ENCODE measurements around the gene HPCAL4. TPM values are rescaled to one million over a fixed set of nuclear protein-coding genes. Genes with fewer than 3 reads are reported as not detected.
A peak's percentile ranks its signal among the peaks of the same experiment; 100 is the strongest.

The HPCAL4 gene
- 1 to 10 TPM in 1 of 2 donors, under 1 TPM in 1; 0.18 to 4.3 TPM for total RNA-seq

DNA sequence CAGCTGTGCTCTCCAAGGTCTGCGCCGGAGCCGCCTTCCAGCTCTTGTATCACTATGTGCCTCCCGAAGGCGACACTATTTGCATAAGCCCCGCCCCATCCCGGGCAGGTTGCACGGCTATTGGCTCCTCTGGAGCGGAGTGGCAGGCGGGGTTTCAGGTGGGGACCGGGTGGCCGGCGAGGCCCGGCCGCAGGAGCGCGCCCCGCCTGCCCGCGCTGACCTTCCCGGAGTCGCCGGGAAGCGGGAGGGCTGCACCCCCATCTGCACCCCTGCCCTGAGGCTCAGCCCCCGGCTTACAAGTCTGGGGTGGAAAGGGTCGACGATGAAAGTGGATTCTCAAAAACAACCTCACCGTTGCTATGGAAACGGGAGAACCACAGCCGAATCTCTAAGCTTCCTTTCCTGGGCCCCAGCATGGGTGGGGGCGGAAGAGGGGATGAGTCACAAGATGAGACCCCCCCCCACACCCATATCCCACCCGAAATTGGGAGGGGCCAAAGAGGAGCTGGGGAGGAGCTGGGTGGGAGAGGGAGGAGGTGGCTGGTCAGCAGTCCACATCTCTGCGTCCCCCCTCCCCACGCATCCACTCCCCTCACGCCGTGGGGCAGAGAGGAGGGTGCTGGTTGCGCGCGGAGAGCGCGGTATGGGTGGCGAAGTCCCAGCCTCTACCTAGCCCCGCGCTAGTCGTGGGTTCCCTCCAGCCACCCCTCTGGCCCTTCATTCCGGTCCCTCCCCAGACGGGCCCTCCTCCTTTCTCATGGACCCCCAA, at the start of gene HPCAL4:
Gene HPCAL4 (minus strand): TSS at position 51 of the 769 bp plus-strand sequence. CDS start 6,830 bp downstream, outside the sequence.
- peak within 1 kb of the TSS; percentile 43 to 60 for H3K27ac Mint-ChIP-seq
- no peaks in the 10 kb centered on the region for H3K36me3 Mint-ChIP-seq
- DNase-seq (ENCODE audit: low spot score in 2 of 2), result peak; percentile 72 to 86
- ATAC-seq, result peak; percentile 90 to 93
- no peaks in the 10 kb centered on the region for H3K9me3 Mint-ChIP-seq

GRCh38 chr1:39738622-39739366, 47.6 kb upstream of the HPCAL4 start, which contains the start of gene PPIE:
TSS of gene PPIE (plus strand) at chr1:39738882. CDS start at chr1:39738901, 19 bp downstream.
- peak within 1 kb of the TSS; percentile 89 to 97 for H3K27ac Mint-ChIP-seq
- peak; percentile 91 to 92 for DNase-seq (ENCODE audit: low spot score in 2 of 2)
- peak; percentile 97 to 99 for ATAC-seq
- H3K36me3 Mint-ChIP-seq, result peaks cover 22 to 28% of the 10 kb centered on the region in 2 donors
- H3K9me3 Mint-ChIP-seq, result peaks cover 0 to 10% of the 10 kb centered on the region in 2 donors

DNA sequence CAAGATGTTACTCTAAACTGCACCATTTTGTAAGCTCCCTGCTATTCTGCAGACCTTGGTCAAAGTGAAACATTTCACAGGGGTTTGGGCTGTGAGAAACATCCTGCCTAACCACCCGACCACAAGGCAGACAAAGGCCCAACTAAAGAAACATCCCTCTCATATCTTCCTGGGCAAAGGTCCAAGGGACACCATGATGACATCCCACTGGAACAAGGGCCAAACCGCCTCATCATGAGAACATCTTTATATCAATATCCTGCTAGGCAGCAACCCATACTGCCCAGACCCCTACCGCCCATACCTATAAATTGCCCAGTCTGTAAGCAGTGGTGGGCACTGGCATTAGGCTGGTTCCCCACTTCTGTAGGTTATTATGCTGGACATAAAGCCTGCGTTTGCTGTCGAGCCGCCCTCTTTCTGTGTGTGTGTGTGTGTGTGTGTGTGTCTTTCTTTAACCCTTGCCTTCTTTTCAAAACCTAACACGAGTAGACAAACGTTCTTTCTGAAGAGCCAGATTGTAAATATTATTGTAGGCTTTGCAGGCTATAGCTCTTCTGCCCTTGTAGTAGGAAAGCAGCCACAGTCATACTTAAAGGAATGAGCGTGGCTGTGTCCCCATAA, 46.4 kb upstream of the HPCAL4 start:
- no peak overlapping the region for H3K27ac Mint-ChIP-seq
- peaks cover 22 to 28% of the 10 kb centered on the region in 2 donors for H3K36me3 Mint-ChIP-seq
- no peak for ATAC-seq
- DNase-seq (ENCODE audit: low spot score in 2 of 2), result no peak
- H3K9me3 Mint-ChIP-seq, result peaks cover 0 to 10% of the 10 kb centered on the region in 2 donors

- peak; percentile 24 to 29 for ATAC-seq
- DNase-seq (ENCODE audit: low spot score in 2 of 2), result no peak
- H3K36me3 Mint-ChIP-seq, result peaks cover 13 to 20% of the 10 kb centered on the region in 2 donors
- peaks cover 0 to 10% of the 10 kb centered on the region in 2 donors for H3K9me3 Mint-ChIP-seq
- no peak overlapping the region for H3K27ac Mint-ChIP-seq
Observed at GRCh38 chr1:39735731-39736130, 44.5 kb upstream of the HPCAL4 start.

- ATAC-seq, result peak in 1 of 2 donors; percentile 51
- DNase-seq (ENCODE audit: low spot score in 2 of 2), result no peak
- Mint-ChIP-seq H3K9me3 (peaks cover 0 to 10% of the 10 kb centered on the region in 2 donors), H3K27ac (no peak overlapping the region), H3K36me3 (peaks cover 0 to 6% of the 10 kb centered on the region in 2 donors)
Observed at GRCh38 chr1:39733161-39733560, 41.9 kb upstream of the HPCAL4 start.

DNA sequence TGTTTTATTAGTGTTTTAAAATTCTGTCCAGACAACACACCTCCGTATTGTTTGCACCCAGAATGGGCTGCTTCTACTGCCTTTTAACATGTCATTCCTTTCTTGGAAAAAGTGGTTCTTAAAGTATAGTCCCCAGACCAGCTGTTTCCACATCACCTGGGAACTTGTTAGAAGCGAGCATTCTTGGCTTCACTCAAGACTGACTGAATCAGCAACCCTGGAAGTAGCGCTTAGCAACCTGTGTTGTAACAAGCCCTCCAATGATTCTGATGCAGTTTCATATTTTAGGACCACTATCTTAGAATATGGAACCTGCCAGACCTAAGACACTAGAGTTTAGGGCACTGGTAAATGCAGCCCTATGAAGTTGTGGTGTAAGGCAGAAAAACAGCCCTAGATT, 41.5 kb upstream of the HPCAL4 start:
- DNase-seq (ENCODE audit: low spot score in 2 of 2) (no peak), ATAC-seq (peak in 1 of 2 donors; percentile 31)
- H3K9me3 Mint-ChIP-seq, result peaks cover 0 to 8% of the 10 kb centered on the region in 2 donors
- H3K27ac Mint-ChIP-seq, result no peak overlapping the region
- H3K36me3 Mint-ChIP-seq, result peaks cover 0 to 6% of the 10 kb centered on the region in 2 donors

DNA sequence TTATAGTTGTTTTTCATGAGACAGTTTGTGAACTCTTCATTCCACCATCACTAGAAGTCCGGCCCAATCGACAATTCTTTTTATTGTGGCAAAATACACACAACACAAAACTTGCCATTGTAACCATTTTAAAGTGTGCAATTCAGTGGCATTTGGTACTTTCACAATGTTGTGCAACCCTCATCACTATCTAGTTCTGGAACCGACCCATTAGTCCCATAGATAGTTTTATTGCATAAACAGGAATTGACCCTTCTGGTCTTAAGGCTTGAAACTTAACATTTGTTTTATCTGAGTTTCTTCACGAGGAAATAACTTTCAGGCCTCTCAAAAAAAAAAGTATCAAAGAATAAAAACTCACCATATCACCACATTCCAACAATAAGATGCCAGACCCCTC, 38.6 kb upstream of the HPCAL4 start:
- Mint-ChIP-seq H3K36me3 (peaks cover 0 to 6% of the 10 kb centered on the region in 2 donors), H3K27ac (no peak overlapping the region), H3K9me3 (no peaks in the 10 kb centered on the region)
- DNase-seq (ENCODE audit: low spot score in 2 of 2) (no peak), ATAC-seq (no peak)

DNA sequence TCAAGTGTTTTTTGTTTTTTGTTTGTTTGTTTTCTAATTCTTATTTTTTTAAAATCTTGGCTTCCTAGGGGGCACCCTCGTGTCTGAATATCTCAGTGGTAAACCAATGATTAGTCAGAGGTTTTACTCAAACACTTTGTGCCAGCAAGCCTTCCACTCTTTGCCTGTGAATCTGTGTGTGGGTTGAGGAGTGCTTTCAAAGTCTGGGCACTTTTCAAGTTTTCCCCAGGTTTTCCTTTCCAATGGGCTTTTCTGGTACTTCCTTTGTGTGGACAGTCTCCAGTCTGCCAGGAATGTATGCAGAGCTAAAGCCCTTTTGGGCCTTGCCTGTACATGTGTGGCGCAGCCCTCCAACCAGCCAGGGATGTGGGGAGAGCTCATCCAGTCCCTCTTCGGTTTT, 37.8 kb upstream of the HPCAL4 start:
- Mint-ChIP-seq H3K27ac (no peak overlapping the region), H3K36me3 (peaks cover 0 to 6% of the 10 kb centered on the region in 2 donors), H3K9me3 (no peaks in the 10 kb centered on the region)
- DNase-seq (ENCODE audit: low spot score in 2 of 2) (no peak), ATAC-seq (no peak)

GRCh38 chr1:39727932-39728317, 36.7 kb upstream of the HPCAL4 start:
- no peak for DNase-seq (ENCODE audit: low spot score in 2 of 2)
- no peak for ATAC-seq
- Mint-ChIP-seq H3K36me3 (peaks cover 0 to 6% of the 10 kb centered on the region in 2 donors), H3K9me3 (no peaks in the 10 kb centered on the region), H3K27ac (peak overlapping the region in 1 of 2 donors; percentile 29)

DNA sequence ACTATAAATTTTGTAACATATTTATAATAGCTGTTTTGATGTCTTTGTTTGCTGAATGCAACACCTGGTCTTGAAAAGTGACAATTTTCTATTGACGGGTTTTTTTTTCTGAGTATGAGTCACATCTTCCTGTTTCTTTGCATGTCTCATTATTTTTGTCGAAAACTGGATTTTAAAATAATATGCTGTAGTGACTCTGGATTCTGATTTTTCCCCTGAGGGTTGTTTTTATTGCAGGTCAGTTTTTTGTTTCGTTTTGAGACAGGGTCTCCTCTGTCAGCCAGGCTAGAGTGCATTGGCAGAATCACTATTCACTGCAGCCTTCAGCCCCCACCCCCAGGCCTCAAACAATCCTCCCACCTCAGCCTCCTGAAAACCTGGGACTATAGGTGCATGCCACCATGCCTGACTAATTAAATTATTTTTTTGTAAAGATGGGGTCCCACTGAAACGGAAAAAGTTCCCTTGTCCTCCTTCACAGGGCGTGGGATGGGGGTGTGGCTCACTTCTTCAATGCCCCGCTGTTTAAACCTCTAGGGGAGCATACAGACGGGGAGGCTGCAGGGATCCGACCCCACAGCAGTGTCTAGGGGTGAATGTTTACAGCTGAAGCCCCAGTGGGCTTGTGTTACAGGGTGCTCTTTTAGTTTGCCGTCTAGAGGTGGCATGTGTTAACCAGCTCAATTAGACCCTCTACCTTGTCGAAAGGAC, 36.1 kb upstream of the HPCAL4 start:
- Mint-ChIP-seq H3K9me3 (no peaks in the 10 kb centered on the region), H3K36me3 (peaks cover 0 to 6% of the 10 kb centered on the region in 2 donors), H3K27ac (peak overlapping the region in 1 of 2 donors; percentile 29)
- DNase-seq (ENCODE audit: low spot score in 2 of 2), result no peak
- ATAC-seq, result peak in 1 of 2 donors; percentile 84

GRCh38 chr1:39726600-39726999, 35.4 kb upstream of the HPCAL4 start:
- ATAC-seq (no peak), DNase-seq (ENCODE audit: low spot score in 2 of 2) (no peak)
- Mint-ChIP-seq H3K27ac (no peak overlapping the region), H3K36me3 (peaks cover 0 to 6% of the 10 kb centered on the region in 2 donors), H3K9me3 (no peaks in the 10 kb centered on the region)

- ATAC-seq, result no peak
- H3K9me3 Mint-ChIP-seq, result no peaks in the 10 kb centered on the region
- H3K27ac Mint-ChIP-seq, result no peak overlapping the region
- no peak for DNase-seq (ENCODE audit: low spot score in 2 of 2)
- no peaks in the 10 kb centered on the region for H3K36me3 Mint-ChIP-seq
Observed at GRCh38 chr1:39722495-39722894, 31.3 kb upstream of the HPCAL4 start.

GRCh38 chr1:39721664-39722063, 30.4 kb upstream of the HPCAL4 start:
- no peak for DNase-seq (ENCODE audit: low spot score in 2 of 2)
- no peak for ATAC-seq
- Mint-ChIP-seq H3K9me3 (no peaks in the 10 kb centered on the region), H3K36me3 (no peaks in the 10 kb centered on the region), H3K27ac (no peak overlapping the region)

GRCh38 chr1:39720094-39720999, 29.1 kb upstream of the HPCAL4 start:
- no peak overlapping the region for H3K27ac Mint-ChIP-seq
- no peaks in the 10 kb centered on the region for H3K36me3 Mint-ChIP-seq
- peak; percentile 59 to 87 for ATAC-seq
- no peak for DNase-seq (ENCODE audit: low spot score in 2 of 2)
- H3K9me3 Mint-ChIP-seq, result no peaks in the 10 kb centered on the region

GRCh38 chr1:39717809-39718208, 26.6 kb upstream of the HPCAL4 start:
- H3K9me3 Mint-ChIP-seq, result no peaks in the 10 kb centered on the region
- H3K36me3 Mint-ChIP-seq, result no peaks in the 10 kb centered on the region
- ATAC-seq, result no peak

More at GRCh38 chr1:39717809-39718208, 26.6 kb upstream of the HPCAL4 start:
- no peak overlapping the region for H3K27ac Mint-ChIP-seq
- no peak for DNase-seq (ENCODE audit: low spot score in 2 of 2)
